HG02571 (cell line): ENCODE data around the gene PTGS1.

ENCODE experiments used
- ATAC-seq: cut with Tn5 transposase; IDR thresholded peaks from one replicate; pipeline ENCODE4 v1.9.1; 2021; ENCODE audit warnings: mild to moderate bottlenecking, moderate library complexity; ENCODE audit not compliant: unreplicated experiment

Gene PTGS1

GRCh38 chr9:122372856-122373845 lies 2.3 kb downstream of the PTGS1 start:
- no peak for ATAC-seq

DNA sequence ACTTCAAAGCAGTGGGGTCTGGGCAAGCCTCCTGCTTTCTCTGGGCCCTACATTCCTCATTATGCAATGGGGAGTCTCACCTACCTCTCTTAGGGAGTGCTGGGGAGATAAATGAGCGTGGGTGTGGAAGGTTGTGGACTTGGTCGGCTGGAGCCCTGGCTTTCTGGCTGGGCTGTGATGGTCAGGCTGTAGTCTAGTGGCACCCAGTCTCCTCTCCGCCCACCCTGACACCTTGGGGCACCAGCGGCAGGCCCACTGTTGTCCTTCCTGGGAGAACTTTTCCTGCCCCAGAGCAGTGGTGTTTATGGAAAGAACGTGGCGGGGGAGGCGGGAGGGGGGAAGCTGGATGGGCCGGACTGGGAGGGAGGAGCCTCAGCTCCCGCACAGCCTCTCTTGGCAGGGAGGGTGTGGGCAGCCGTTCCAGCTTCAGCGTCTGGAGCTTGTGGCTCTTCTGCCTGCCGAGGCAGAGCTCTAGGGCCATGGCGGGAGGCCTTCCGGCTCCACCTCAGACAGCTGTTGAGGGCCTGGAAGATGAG lies 4.1 kb downstream of the PTGS1 start:
- no peak for ATAC-seq

DNA sequence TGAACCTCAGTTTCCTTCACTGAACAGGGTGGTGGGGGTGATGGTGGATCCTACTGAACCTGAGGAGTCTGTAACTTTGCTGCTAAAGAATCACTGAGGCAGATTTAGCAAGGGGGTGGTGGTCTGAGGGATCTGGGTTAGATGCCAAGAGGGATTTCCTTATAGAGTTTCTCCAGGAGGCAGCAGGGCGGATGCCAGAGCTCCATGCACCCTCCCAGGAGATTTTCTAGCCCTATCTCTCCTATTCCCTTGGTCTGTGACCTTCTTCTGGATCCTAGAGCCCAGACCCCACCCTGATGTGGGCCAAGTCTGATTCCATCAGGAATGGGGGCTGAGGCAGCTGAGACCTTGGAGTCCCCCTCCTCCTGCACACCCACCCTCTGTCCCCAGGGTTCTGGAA lies 6.0 kb downstream of the PTGS1 start:
- no peak for ATAC-seq

- ATAC-seq: no peak
These were observed 6.7 kb downstream of the PTGS1 start for GRCh38 chr9:122377241-122378164.

DNA sequence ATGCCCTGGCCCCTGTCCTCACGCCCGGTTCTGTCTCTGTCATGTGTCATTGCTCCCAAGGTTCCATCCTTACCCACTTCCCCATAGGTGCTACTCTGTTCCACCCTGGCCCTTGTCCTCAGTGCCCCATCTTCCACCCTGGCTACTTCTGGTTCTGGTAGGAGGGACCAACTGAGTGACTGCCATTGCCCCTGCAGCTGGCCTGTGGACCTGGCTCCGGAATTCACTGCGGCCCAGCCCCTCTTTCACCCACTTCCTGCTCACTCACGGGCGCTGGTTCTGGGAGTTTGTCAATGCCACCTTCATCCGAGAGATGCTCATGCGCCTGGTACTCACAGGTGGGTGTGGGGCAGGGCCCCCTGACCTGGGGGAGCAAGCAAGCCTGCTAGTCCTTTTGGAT lies 7.4 kb downstream of the PTGS1 start:
- ATAC-seq: no peak

- no peak for ATAC-seq
These were observed 8.5 kb downstream of the PTGS1 start for GRCh38 chr9:122379340-122379739.

DNA sequence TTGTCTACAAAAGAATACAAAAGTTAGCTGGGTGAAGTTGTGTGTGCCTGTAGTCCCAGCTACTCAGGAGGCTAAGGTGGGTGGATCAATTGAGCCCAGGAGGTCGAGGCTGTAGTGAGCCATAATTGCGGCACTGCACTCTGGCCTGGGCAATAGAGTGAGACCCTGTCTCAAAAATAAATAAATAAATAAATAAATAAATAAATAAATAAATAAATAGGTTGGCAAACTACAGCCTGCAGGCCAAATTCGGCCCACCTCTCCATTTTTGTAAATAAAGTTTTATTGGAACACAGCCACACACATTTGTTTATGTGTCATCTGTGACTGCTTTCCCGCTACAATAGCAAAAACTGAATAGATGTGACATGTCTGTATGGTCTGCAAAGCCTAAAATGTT lies 9.5 kb downstream of the PTGS1 start:
- ATAC-seq: no peak

DNA sequence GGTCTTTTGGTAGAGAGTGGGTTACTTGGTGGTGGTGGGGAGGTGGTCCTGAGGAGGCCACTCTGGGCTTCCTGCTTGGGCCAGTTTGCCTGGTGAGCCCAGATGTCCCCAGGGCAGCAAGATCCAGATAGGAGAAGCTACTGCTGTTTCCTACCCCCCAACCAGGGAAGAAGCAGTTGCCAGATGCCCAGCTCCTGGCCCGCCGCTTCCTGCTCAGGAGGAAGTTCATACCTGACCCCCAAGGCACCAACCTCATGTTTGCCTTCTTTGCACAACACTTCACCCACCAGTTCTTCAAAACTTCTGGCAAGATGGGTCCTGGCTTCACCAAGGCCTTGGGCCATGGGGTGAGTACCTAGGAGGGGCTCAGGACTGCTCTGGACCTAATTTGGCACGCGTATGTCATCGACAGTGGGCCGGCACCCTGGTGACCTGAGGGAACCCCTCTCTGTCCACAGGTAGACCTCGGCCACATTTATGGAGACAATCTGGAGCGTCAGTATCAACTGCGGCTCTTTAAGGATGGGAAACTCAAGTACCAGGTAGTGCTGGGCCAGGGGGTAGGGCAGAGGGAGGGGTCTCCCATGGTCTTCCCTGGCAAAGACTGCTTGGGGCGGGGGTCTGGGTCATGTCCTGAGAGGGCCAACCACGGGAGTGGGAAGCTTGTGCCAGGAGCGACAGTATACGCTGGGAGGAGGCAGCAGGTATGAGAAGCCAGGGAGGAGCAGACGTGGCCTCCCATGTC lies 10.6 kb downstream of the PTGS1 start:
- ATAC-seq: no peak

DNA sequence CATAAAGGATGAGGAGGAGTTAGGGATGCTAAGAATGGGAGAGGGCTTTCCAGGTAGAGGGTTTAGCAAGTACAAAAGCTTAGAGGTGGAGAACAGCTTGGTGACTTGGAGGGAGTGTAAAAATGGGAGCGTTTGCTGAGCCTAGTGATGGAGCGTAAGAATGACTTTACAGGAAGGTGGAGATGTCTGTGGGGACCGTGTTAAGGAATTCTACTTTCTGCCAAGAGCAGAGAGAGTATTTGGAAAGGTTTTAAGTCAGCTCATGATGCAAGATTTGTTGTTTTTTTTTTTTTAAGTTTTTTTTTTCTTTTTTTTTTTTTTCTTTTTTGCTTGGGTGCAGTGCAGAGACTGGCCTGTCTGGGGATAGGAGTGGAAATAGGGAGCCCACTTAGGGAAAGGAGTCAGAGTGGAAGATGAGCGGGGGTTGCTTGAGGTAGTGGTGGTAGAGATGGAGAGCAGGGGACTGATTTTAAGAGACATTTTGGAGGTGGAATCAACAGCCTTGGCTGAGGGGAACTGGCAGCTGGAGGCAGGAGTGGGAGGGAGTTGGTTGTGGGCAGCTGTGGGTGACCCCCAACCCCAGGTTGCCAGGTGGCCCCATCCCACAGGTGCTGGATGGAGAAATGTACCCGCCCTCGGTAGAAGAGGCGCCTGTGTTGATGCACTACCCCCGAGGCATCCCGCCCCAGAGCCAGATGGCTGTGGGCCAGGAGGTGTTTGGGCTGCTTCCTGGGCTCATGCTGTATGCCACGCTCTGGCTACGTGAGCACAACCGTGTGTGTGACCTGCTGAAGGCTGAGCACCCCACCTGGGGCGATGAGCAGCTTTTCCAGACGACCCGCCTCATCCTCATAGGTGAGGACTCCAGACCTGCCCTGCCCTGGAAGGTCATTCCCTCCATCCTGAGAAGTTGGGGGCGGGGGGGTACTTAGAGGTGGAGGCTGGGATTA lies 12.4 kb downstream of the PTGS1 start:
- no peak for ATAC-seq

DNA sequence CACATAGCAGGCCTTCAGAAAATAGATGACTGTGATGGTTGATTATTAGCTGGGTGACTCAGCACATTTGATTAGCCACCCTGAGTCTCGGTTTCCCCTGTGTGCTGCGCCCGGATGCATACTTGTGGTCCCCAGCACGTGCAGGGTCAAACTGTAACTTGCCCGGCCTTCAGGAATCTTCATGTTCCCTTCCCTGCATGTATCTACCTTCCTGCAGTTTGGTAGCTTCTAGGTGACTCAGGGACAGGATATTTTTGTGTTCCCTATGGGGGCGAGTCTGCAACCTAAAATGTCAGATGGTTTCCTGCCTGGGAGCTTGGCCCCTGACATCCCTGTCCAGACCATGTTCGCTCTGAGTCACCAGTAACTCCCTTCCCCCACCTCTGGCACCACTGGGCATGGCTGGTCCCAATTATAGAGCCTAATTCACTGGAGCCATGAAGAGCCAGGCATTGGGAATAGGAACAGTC lies 13.2 kb downstream of the PTGS1 start:
- no peak for ATAC-seq

DNA sequence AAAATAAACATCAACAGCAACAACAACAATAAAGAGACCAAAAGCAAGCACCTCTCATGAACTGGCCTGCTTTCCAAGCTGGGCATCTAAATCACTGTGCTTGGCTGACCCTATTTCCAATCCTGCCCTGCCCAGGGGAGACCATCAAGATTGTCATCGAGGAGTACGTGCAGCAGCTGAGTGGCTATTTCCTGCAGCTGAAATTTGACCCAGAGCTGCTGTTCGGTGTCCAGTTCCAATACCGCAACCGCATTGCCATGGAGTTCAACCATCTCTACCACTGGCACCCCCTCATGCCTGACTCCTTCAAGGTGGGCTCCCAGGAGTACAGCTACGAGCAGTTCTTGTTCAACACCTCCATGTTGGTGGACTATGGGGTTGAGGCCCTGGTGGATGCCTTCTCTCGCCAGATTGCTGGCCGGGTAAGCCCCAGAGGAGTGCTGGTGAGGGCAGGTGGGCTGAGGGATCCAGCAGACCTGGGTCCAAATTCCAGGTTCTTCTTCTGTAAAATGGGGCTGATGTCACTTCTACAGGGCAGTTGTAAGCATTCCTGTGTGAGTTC lies 15.6 kb downstream of the PTGS1 start:
- ATAC-seq: no peak

- no peak for ATAC-seq
These were observed 16.7 kb downstream of the PTGS1 start for GRCh38 chr9:122387536-122387935.

DNA sequence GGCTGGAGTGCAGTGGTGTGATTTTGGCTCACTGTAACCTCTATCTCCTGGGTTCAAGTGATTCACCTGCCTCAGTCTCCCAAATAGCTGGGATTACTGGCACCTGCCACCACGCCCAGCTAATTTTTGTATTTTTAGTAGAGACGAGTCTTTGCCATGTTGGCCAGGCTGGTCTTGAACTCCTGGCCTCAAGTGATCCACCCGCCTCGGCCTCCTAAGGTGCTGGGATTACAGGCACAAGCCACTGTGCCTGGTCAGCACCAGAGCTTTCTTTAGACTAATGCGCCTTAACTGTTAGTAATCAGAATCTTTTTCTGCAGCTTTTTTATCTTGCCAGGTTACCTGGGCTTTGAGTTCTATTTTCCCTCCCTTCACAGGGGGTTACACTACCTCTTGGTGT lies 18.4 kb downstream of the PTGS1 start:
- ATAC-seq: no peak

DNA sequence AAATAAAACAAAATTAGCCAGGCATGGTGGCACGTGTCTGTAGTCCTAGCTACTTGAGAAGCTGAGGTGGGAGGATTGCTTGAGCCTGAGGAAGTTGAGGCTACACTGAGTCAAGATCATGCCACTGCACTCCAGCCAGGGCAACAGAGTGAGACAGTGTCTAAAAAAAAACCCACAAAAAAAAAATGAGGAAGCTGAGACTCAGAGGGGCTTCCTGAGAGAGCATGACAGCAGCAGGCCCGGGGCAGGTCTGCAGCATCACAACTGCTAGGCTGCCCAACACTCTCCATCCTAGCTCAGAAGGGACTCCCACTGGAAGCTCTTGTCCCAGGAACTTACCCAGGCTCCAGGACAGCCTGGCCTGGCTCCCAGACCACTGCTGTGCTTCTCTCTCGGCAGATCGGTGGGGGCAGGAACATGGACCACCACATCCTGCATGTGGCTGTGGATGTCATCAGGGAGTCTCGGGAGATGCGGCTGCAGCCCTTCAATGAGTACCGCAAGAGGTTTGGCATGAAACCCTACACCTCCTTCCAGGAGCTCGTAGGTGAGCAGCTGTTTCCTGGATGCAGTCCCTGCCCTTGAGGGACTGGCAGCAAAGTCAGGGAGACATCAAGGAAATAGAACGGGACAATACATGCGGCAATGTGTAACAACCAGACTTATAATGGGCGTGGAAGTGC lies 19.1 kb downstream of the PTGS1 start:
- ATAC-seq: no peak

DNA sequence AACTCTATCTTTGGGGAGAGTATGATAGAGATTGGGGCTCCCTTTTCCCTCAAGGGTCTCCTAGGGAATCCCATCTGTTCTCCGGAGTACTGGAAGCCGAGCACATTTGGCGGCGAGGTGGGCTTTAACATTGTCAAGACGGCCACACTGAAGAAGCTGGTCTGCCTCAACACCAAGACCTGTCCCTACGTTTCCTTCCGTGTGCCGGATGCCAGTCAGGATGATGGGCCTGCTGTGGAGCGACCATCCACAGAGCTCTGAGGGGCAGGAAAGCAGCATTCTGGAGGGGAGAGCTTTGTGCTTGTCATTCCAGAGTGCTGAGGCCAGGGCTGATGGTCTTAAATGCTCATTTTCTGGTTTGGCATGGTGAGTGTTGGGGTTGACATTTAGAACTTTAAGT lies 21.5 kb downstream of the PTGS1 start:
- no peak for ATAC-seq

GRCh38 chr9:122392714-122393113 lies 21.9 kb downstream of the PTGS1 start:
- no peak for ATAC-seq

GRCh38 chr9:122393284-122393983 lies 22.6 kb downstream of the PTGS1 start:
- no peak for ATAC-seq
